Ovary (tissue), 9 donors: ENCODE measurements around the gene RIN1. TPM values are rescaled to one million over a fixed set of nuclear protein-coding genes. Genes with fewer than 3 reads are reported as not detected.

Experiments used
- DNase-seq, 5 donors: peaks; one replicate each; pipeline ENCODE4 v3.0.0-alpha.2; 2019 to 2020
- H3K27ac ChIP-seq, 2 donors: fragments of 200-600 bp; one replicate each; pipeline versions ENCODE4 v1.5.1 to v1.8.0; 2019 to 2022
- H3K27me3 ChIP-seq: fragments of 200-600 bp; one replicate; pipeline ENCODE4 v1.8.0; 2022
- H3K36me3 ChIP-seq: fragments of 200-600 bp; sonication (generic); one replicate; pipeline ENCODE4 v1.5.1; 2019
- H3K4me1 ChIP-seq: one replicate; pipeline ENCODE4 v1.8.1; 2013; ENCODE audit warnings: mild to moderate bottlenecking, moderate library complexity; ENCODE audit not compliant: insufficient read depth
- H3K4me3 ChIP-seq: fragments of 200-600 bp; sonication (generic); one replicate; pipeline ENCODE4 v1.5.1; 2017
- H3K9me3 ChIP-seq, 2 donors: fragments of 200-600 bp in 1 of 2; sonication (generic) in 1 of 2; one replicate each; pipeline versions ENCODE4 v1.5.1 to v1.8.1; 2013 to 2019; ENCODE audit warnings: mild to moderate bottlenecking in 1 of 2, moderate library complexity in 1 of 2
- EP300 ChIP-seq: sonication (generic); formaldehyde crosslinking; IDR thresholded peaks from one replicate; pipeline ENCODE4 v1.6.1; 2017; ENCODE audit warnings: antibody characterized with exemption
- POLR2A ChIP-seq: fragments of 450-650 bp; IDR thresholded peaks from one replicate; pipeline ENCODE4 v1.6.1; 2017; ENCODE audit warnings: antibody characterized with exemption, mild to moderate bottlenecking, moderate library complexity
- WGBS, 3 donors: extraction: QIAGEN DNeasy Blood & Tissue Kit in 1 of 3; methylation state at CpG; one replicate each; pipeline versions ENCODE4 v1.1.5 to v1.1.7; 2013 to 2017; 5-methylcytosine and 5-hydroxymethylcytosine counted together
- intact Hi-C, 4 donors: fragments of 100-400 bp; cut with DNase I; formaldehyde crosslinking; loops; one replicate each; pipeline versions ENCODE4 v1.11.0 to v1.15.1; 2022 to 2023
- polyA plus RNA-seq, 2 donors: library from polyadenylated mRNA; stranded (reverse); fragments of 200-250 nt in 1 of 2; fragments of 350-450 nt in 1 of 2; fragmentation: Illumina TruSeq in 1 of 2; extraction: RNeasy Lipid Tissue Mini Kit (QIAGEN cat#74804) in 1 of 2; gene quantifications; one replicate each; pipeline ENCODE4 v1.2.3, GENCODE V29; 2013 to 2014
- total RNA-seq, 7 donors: library from RNA; depleted of rRNA in 2 of 7; stranded (reverse); fragments of >200 nt in 2 of 7; fragmentation: NEBNext Ultra II Directional in 3 of 7; extraction: Animal tissue kit (Norgen Biotek cat#: 25700) in 3 of 7; gene quantifications; one replicate each; pipeline versions ENCODE4 v1.1.0 to v1.2.4, GENCODE V29; 2016 to 2023
- TF ChIP-seq, protein P1 (sequence below), 3 donors: fragments of 450-650 bp in 2 of 3; fragments of 200-600 bp in 1 of 3; IDR thresholded peaks; one replicate each; pipeline versions ENCODE4 v1.5.1 to v1.8.0; 2016 to 2022; ENCODE audit warnings: antibody characterized with exemption in 3 of 3, mild to moderate bottlenecking in 1 of 3
- donor health status: DM: no; HTN: no; CAD: no; lungs with moderate emphysema.
- donor health status: DM: no; HTN: no; CAD: no.
- donor health status: Bipolar disorder and iron deficiency.
- donor health status: DM: yes; HTN: yes; CAD: no.
- donor health status: DM: no; HTN: no; CAD: no.
- donor health status: DM: yes; HTN: yes; CAD: no.

RIN1 gene
- total and polyA plus RNA-seq, 9 donors, result 0.52 to 9.5 (median 5.0) TPM

DNA sequence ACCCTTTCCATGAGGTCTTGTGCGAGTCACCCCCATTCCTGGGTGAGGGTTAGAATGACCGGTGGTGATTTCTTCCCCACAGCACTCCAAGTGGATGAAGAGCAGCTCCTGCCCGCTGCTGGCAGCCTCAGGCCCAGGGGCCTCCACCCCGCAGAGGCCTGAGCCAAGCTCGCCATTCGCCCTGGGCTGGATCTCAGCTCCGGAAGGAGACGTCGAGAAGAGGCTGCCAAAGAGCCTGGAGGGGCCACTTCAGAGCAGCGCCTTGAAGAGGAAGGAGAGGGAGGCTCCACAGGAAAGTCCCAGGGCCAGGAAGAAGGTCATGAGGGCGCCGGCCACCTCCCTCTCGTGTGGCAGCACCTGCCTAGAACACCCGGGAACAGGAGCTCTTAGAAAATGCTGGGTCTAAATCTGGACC is 27.0 kb upstream of the RIN1 start:
- H3K9me3 ChIP-seq, result no peaks in the 10 kb centered on the region
- intact Hi-C loops, result no loop called here
- no peak overlapping the region for H3K4me3 ChIP-seq
- H3K27ac ChIP-seq, result no peak overlapping the region
- no peaks in the 10 kb centered on the region for H3K4me1 ChIP-seq
- no peaks in the 10 kb centered on the region for H3K36me3 ChIP-seq
- peak in 1 of 5 donors; percentile 25 for DNase-seq
- no peaks in the 10 kb centered on the region for H3K27me3 ChIP-seq
- TF ChIP-seq EP300 (no peak), POLR2A (no peak)
- TF ChIP-seq, protein P1, sequence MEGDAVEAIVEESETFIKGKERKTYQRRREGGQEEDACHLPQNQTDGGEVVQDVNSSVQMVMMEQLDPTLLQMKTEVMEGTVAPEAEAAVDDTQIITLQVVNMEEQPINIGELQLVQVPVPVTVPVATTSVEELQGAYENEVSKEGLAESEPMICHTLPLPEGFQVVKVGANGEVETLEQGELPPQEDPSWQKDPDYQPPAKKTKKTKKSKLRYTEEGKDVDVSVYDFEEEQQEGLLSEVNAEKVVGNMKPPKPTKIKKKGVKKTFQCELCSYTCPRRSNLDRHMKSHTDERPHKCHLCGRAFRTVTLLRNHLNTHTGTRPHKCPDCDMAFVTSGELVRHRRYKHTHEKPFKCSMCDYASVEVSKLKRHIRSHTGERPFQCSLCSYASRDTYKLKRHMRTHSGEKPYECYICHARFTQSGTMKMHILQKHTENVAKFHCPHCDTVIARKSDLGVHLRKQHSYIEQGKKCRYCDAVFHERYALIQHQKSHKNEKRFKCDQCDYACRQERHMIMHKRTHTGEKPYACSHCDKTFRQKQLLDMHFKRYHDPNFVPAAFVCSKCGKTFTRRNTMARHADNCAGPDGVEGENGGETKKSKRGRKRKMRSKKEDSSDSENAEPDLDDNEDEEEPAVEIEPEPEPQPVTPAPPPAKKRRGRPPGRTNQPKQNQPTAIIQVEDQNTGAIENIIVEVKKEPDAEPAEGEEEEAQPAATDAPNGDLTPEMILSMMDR (IDR thresholded peaks at IDR 0.05), result no peak
- WGBS, 3 donors, result 78 to 91% (median 84%) methylated on average over 14 of the region's 14 CpGs

DNA sequence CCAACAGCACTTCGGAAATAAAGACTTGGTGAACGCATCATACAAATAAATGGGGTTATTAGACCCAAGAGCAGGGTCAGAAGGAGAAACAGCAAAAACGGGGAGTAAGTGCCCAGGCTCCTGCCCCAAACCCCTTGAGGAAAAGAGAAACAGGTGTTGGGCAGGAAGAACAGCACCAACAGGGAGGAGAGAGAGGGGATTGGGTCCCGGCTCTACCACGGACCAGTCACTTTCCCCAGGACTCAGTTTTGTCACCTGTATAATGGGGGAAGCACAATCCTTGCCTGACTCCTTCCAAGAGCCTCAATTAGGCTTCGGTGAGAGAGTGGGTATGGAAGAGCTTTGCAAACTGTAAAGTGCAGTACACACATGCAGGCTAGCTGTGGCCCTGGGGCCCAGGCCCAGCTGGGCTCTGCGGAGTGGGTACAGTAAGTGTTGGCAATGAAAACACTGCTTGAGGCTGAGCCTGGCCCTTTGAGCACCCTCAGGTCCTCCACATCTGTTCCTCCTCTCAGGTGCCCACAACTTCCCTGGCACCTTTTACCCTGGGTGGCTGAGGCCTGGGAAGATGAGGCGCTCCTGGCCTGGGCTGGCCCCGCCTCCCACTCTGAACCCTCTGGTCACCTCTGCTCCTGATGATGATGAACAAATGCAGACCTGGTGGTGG is 26.4 kb upstream of the RIN1 start:
- TF ChIP-seq POLR2A (no peak), EP300 (no peak)
- TF ChIP-seq, protein P1 (IDR thresholded peaks at IDR 0.05), result no peak
- no peaks in the 10 kb centered on the region for H3K27me3 ChIP-seq
- no peak overlapping the region for H3K27ac ChIP-seq
- peak in 1 of 5 donors; percentile 17 for DNase-seq
- intact Hi-C loops, result no loop called here
- no peaks in the 10 kb centered on the region for H3K36me3 ChIP-seq
- WGBS, 3 donors, result 78 to 83% (median 82%) methylated on average over 9 of the region's 9 CpGs
- H3K9me3 ChIP-seq, result no peaks in the 10 kb centered on the region
- H3K4me1 ChIP-seq, result no peaks in the 10 kb centered on the region
- no peak overlapping the region for H3K4me3 ChIP-seq

DNA sequence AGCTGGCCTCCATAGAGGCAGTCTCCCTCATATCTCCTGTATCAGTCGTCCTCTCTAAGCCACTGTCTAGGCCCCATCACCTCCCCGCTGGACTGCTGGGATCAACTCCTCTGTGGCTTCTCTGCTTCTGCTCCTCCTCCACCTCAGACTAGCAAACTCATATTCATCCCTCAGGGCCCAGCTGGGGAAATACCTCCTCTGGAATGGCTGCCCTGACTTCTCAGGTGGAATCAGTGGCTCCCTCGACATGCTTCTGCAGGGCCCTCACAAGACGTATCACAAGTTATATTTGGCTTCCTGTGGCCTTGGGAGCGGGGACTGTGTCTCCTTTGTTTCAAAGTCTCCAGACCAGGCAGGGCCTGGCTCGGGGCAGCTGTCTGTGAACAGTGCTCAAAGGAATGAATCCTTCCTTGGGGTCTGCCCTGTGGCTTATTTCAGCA is 25.3 kb upstream of the RIN1 start:
- Histone ChIP-seq H3K27ac (no peak overlapping the region), H3K27me3 (no peaks in the 10 kb centered on the region), H3K4me1 (no peaks in the 10 kb centered on the region), H3K36me3 (no peaks in the 10 kb centered on the region), H3K9me3 (no peaks in the 10 kb centered on the region), H3K4me3 (no peak overlapping the region)
- peak in 1 of 5 donors; percentile 15 for DNase-seq
- 61 to 66% (median 62%) methylated on average over 6 of the region's 6 CpGs for WGBS, 3 donors
- TF ChIP-seq POLR2A, result no peak
- TF ChIP-seq, protein P1 (IDR thresholded peaks at IDR 0.05), result no peak
- no peak for TF ChIP-seq EP300
- intact Hi-C loops, result no loop called here

DNA sequence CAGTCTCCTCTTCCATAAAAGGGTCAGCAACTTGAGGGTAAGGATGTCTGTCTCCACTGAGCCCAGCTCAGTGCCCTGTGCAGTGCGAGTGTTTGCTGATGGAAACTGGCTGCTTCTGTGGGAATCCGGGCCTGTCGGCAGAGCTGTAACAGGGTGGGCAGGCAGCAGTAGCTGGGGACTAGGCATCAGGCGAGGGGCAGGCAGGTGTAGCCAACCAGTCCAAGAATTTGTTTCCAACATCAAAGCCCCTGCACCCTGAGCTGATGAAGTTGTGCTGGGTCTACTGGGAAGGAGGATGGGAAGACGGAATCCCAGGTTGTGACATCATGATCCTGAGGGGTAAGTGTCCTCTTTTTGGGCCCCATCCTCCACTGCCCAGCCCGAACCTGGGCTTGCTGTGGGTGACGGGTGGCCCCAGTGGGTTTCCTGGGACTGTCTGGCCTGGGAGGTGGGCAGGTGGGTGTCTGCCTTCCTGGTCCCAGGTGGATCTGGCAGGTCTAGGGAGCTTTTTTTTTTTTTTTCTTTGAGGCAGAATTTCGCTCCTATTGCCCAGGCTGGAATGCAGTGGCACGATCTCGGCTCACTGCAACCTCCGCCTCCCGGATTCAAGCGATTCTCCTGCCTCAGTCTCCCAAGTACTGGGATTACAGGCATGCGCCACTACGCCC is 24.3 kb upstream of the RIN1 start:
- 92 to 95% (median 94%) methylated on average over 15 of the region's 15 CpGs for WGBS, 3 donors

More for the DNA sequence above, 24.3 kb upstream of the RIN1 start:
- TF ChIP-seq, protein P1 (IDR thresholded peaks at IDR 0.05), result no peak
- TF ChIP-seq EP300, result no peak
- no peak for TF ChIP-seq POLR2A
- peak in 1 of 5 donors; percentile 16 for DNase-seq
- Histone ChIP-seq H3K9me3 (no peaks in the 10 kb centered on the region), H3K27ac (no peak overlapping the region), H3K36me3 (no peaks in the 10 kb centered on the region), H3K27me3 (no peaks in the 10 kb centered on the region), H3K4me1 (no peaks in the 10 kb centered on the region), H3K4me3 (no peak overlapping the region)
- intact Hi-C loops, result no loop called here
